ENCODE data around the gene LARGE1. TPM values are rescaled to one million over a fixed set of nuclear protein-coding genes. Genes with fewer than 3 reads are reported as not detected.

LARGE1 gene
- total RNA-seq, 1 experiment from 2014 or later = 5.2 TPM

DNA sequence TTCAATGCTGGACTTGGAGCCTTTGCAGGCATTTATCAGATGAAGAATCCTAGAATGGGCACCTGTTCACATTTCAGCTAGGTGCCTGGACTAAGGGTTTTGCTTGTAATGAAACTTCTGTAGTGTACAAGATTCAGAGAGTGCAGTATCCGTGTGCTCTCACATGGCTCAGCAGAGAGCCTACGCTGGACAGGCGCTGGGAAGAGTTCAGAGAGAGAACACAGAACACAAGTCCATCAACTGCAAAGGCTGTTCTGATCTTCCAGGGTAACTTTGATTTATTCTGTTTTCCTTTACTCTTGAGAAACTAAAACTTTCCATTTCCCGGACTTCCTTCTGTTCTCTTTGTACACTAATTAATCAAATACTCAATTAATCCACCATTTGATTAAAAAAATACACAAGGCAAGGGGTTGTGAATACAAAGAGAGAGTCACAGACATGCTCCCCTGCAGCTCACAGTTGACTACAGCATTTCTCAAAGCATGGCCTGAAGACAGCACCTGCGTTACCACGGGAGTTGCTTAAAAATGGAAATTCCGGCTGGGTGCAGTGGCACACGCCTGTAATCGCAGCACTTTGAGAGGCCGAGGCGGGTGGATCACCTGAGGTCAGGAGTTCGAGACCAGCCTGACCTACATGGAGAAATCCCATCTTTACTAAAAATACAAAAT lies 393.7 kb downstream of the LARGE1 start:
- BruUV-seq (replicated peaks) = no TSS peak
- Mint-ChIP-seq H3K4me1 (ENCODE audit: insufficient read depth, unreplicated experiment) (no peaks in the 10 kb centered on the region), H3K4me3 (ENCODE audit: unreplicated experiment) (no peak overlapping the region), H3K27ac (ENCODE audit: low read depth, unreplicated experiment) (no peak overlapping the region), H3K9me3 (ENCODE audit: unreplicated experiment) (no peaks in the 10 kb centered on the region), H3K27me3 (ENCODE audit: insufficient read depth, unreplicated experiment) (no peaks in the 10 kb centered on the region), H3K36me3 (ENCODE audit: insufficient read depth, unreplicated experiment) (peaks cover 5% of the 10 kb centered on the region)
- no peak for TF ChIP-seq CTCF (IDR thresholded peaks at IDR 0.05; ENCODE audit: unreplicated experiment)
- ChIA-PET CTCF (interaction anchor here (1.0 to 5.0 kb wide), 2 partner anchors 8 to 225 kb away, joined by 4 to 34 read pairs; no protein-coding TSS in a partner anchor), POLR2A (interaction anchor here (0.6 kb wide), 1 partner anchor 67 kb away, joined by 5 read pairs; no protein-coding TSS in a partner anchor)
- intact Hi-C loops (cut with micrococcal nuclease) = no loop called here
- no peak for DNase-seq (ENCODE audit: unreplicated experiment)

- no peak overlapping the region for H3K27ac Mint-ChIP-seq (ENCODE audit: low read depth, unreplicated experiment)
- no peaks in the 10 kb centered on the region for H3K9me3 Mint-ChIP-seq (ENCODE audit: unreplicated experiment)
- BruUV-seq (replicated peaks) = no TSS peak
- POLR2A ChIA-PET = no interaction called here
- TF ChIP-seq CTCF (IDR thresholded peaks at IDR 0.05; ENCODE audit: unreplicated experiment) = no peak
- no peaks in the 10 kb centered on the region for H3K27me3 Mint-ChIP-seq (ENCODE audit: insufficient read depth, unreplicated experiment)
- no peak overlapping the region for H3K4me3 Mint-ChIP-seq (ENCODE audit: unreplicated experiment)
- no peak for DNase-seq (ENCODE audit: unreplicated experiment)
- CTCF ChIA-PET = interaction anchor here (0.6 to 1.6 kb wide), 3 partner anchors 222 to 1626 kb away, joined by 3 to 4 read pairs (median 4); no protein-coding TSS in a partner anchor
- H3K36me3 Mint-ChIP-seq (ENCODE audit: insufficient read depth, unreplicated experiment) = peaks cover 5% of the 10 kb centered on the region
- intact Hi-C loops (cut with micrococcal nuclease) = no loop called here
- no peaks in the 10 kb centered on the region for H3K4me1 Mint-ChIP-seq (ENCODE audit: insufficient read depth, unreplicated experiment)
These were observed 395.6 kb downstream of the LARGE1 start for GRCh38 chr22:33524511-33525260.

DNA sequence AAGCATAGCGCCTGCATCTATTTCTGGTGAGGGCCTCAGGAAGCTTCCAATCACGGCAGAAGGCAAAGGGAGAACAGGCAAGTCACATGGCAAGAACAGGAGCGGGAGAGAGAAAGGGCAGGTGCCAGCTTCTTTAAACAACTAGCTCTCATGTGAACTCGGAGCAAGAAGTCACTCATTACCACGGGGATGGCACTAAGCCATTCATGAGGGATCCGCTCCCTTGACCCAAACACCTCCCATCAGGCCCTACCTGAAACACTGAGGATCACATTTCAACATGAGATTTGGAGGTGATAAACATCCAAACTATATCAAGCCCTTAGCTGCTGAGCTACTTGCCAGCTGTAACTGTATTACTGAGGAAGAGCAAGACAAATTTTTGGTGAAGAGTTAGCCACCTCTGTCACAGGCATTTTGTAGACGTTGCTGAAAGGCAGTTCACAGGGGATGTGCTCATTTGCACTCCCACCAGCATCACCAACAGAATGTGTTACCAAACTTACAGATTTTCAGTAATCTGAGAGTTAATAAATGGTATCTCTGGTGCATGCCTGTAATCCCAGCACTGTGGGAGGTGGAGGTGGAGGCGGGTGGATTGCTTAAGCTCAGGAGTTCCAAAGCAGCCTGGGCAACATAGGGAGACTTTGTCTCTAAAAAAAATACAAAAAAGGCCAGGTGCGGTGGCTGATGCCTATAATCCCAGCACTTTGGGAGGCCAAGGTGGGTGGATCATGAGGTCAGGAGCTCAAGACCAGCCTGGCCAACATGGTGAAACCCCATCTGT lies 398.2 kb downstream of the LARGE1 start:
- TF ChIP-seq CTCF (IDR thresholded peaks at IDR 0.05; ENCODE audit: unreplicated experiment) = no peak
- intact Hi-C loops (cut with micrococcal nuclease) = no loop called here
- H3K9me3 Mint-ChIP-seq (ENCODE audit: unreplicated experiment) = no peaks in the 10 kb centered on the region
- POLR2A ChIA-PET = no interaction called here
- CTCF ChIA-PET = interaction anchor here (0.6 to 2.8 kb wide), 9 partner anchors 8 to 1635 kb away, joined by 3 to 14 read pairs (median 4); no protein-coding TSS in a partner anchor
- no peak overlapping the region for H3K4me3 Mint-ChIP-seq (ENCODE audit: unreplicated experiment)
- peaks cover 3% of the 10 kb centered on the region for H3K36me3 Mint-ChIP-seq (ENCODE audit: insufficient read depth, unreplicated experiment)
- BruUV-seq (replicated peaks) = no TSS peak
- H3K27ac Mint-ChIP-seq (ENCODE audit: low read depth, unreplicated experiment) = no peak overlapping the region
- H3K4me1 Mint-ChIP-seq (ENCODE audit: insufficient read depth, unreplicated experiment) = no peaks in the 10 kb centered on the region
- H3K27me3 Mint-ChIP-seq (ENCODE audit: insufficient read depth, unreplicated experiment) = no peaks in the 10 kb centered on the region
- no peak for DNase-seq (ENCODE audit: unreplicated experiment)

All from MCF 10A (cell line).